Measurements from ENCODE around the gene ZC3H4.

The ZC3H4 gene

GRCh38 chr19:47023448-47023794 lies 90.2 kb downstream of the ZC3H4 start:
- H4K20me1 ChIP-seq = peaks cover 0 to 51% (median 29%) of the 10 kb centered on the region in 11 experiments; a peak in 14 of 22 replicates
- no peaks in the 10 kb centered on the region for H3K9me3 ChIP-seq (replicated peaks in 1 of 11)
- H3K4me1 ChIP-seq = peaks cover 16 to 33% (median 23%) of the 10 kb centered on the region in 10 experiments; a peak in 19 of 20 replicates
- H3K9ac ChIP-seq = no peak overlapping the region
- no peak overlapping the region; a peak in 1 of 20 replicates for H3K4me3 ChIP-seq
- no peak for TF ChIP-seq Cebpa-rat (IDR thresholded peaks at IDR 0.05)
- H3K27me3 ChIP-seq = peaks cover 96 to 100% (median 100%) of the 10 kb centered on the region in 11 experiments
- peak overlapping the region in 3 of 11 experiments; percentile 1 to 37 (median 29); a peak in 1 of 22 replicates for H3K4me2 ChIP-seq
- no peak overlapping the region for H3K27ac ChIP-seq
- no peaks in the 10 kb centered on the region for H3K36me3 ChIP-seq

DNA sequence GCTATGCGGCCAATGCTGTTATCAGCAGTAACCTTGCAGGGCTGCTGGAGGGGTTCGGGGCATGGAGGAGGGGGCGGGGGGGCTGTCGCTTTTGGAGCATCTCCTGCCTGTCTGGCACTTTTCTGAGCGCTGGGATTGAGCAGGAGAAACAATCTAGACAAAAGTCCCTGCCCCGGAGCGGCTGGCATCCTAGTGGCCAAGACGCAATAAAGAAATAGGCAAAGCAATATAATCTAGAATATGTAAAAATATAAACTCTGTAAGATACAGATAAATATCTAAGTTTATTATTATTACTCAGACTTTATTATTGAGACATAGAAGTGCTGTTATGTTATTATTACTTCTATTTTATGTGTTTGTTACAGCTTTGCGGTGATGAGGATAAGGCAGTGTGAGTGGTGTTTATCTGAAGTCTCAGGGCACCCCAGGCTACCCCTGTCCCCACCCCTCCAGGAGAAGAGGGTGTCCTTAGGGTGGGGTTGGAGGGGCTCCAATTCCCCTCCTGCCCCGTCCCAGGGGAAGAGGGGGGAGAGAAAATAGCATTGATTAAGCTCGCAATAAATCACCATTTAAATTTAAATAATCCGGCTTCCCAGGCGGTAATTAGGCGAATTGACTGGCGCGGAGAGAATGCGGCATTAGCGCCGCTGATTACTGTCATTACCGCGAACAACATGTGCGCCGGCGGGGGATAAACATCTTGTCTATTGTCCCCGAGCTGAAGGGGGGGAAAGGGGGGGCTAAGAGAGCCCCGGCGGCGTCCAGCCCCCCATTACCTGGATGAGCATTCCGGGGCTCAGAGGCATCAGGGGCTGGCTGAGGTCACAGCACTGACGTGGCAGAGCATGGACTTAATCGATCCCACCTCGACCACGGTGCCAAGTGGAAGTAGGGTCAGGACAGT lies 90.8 kb downstream of the ZC3H4 start:
- H3K9me3 ChIP-seq (replicated peaks in 1 of 11) = no peaks in the 10 kb centered on the region
- H3K36me3 ChIP-seq = no peaks in the 10 kb centered on the region
- no peak for TF ChIP-seq Cebpa-rat (IDR thresholded peaks at IDR 0.05)
- H3K27me3 ChIP-seq = peaks cover 93 to 100% (median 99%) of the 10 kb centered on the region in 11 experiments
- H3K9ac ChIP-seq = 0 out of 22 replicates have a peak overlapping the region, but pooled peaks of 1 of the 11 experiments have one; percentile 1
- peaks cover 0 to 51% (median 29%) of the 10 kb centered on the region in 11 experiments; a peak in 14 of 22 replicates for H4K20me1 ChIP-seq
- peak overlapping the region in 3 of 11 experiments; percentile 1 to 37 (median 29); a peak in 2 of 22 replicates for H3K4me2 ChIP-seq
- peaks cover 16 to 33% (median 23%) of the 10 kb centered on the region in 10 experiments; a peak in 19 of 20 replicates for H3K4me1 ChIP-seq
- H3K4me3 ChIP-seq = no peak overlapping the region; a peak in 1 of 20 replicates
- H3K27ac ChIP-seq = no peak overlapping the region

DNA sequence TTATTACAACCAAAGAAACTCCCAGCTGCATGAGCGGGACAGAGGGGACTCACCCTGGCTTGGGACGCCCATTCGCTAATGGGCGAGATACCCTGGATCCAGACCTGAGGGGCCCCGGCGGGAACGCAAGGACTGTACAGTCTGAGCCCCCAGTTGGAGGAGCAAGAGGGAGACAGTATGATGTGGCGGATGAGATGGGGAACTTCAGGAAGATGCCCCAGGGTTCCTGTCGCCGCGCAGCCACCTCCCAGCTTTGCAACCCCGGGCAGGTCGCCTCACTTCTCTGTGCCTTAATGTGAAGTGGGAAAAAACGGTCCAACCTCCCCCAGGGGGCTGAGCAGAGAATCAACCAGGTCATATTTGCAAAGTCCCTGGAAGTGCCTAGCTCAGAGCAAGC lies 91.4 kb downstream of the ZC3H4 start:
- TF ChIP-seq Cebpa-rat (IDR thresholded peaks at IDR 0.05) = no peak
- peaks cover 90 to 97% (median 93%) of the 10 kb centered on the region in 11 experiments for H3K27me3 ChIP-seq
- H3K36me3 ChIP-seq = no peaks in the 10 kb centered on the region
- H3K27ac ChIP-seq = no peak overlapping the region
- H3K4me2 ChIP-seq = no peak overlapping the region
- no peak overlapping the region for H3K9ac ChIP-seq
- no peaks in the 10 kb centered on the region for H3K9me3 ChIP-seq (replicated peaks in 1 of 11)
- H3K4me3 ChIP-seq = no peak overlapping the region
- H4K20me1 ChIP-seq = peaks cover 0 to 51% (median 29%) of the 10 kb centered on the region in 11 experiments; a peak in 14 of 22 replicates
- peaks cover 16 to 33% (median 23%) of the 10 kb centered on the region in 10 experiments; a peak in 19 of 20 replicates for H3K4me1 ChIP-seq

GRCh38 chr19:47021536-47022139 lies 91.9 kb downstream of the ZC3H4 start:
- peaks cover 0 to 51% (median 29%) of the 10 kb centered on the region in 11 experiments; a peak in 14 of 22 replicates for H4K20me1 ChIP-seq
- peaks cover 85 to 92% (median 88%) of the 10 kb centered on the region in 11 experiments for H3K27me3 ChIP-seq
- no peaks in the 10 kb centered on the region for H3K9me3 ChIP-seq (replicated peaks in 1 of 11)
- peak overlapping the region; percentile 83 to 97 (median 89); a peak in 20 of 22 replicates for H3K4me2 ChIP-seq
- no peak overlapping the region for H3K9ac ChIP-seq
- no peak for TF ChIP-seq Cebpa-rat (IDR thresholded peaks at IDR 0.05)
- no peak overlapping the region for H3K27ac ChIP-seq
- peak overlapping the region in 6 of 10 experiments; percentile 41 to 66 (median 55); a peak in 10 of 20 replicates for H3K4me3 ChIP-seq
- H3K36me3 ChIP-seq = no peaks in the 10 kb centered on the region
- peaks cover 16 to 33% (median 23%) of the 10 kb centered on the region in 10 experiments; a peak in 19 of 20 replicates for H3K4me1 ChIP-seq

- Histone ChIP-seq H3K4me2 (peak overlapping the region; percentile 83 to 97 (median 89)), H3K4me3 (peak overlapping the region; percentile 41 to 66 (median 54)), H3K4me1 (peaks cover 16 to 33% (median 23%) of the 10 kb centered on the region in 10 experiments; a peak in 19 of 20 replicates), H3K9ac (peak overlapping the region in 2 of 11 experiments; percentile 43 to 46; a peak in 2 of 22 replicates), H3K27me3 (peaks cover 79 to 86% (median 82%) of the 10 kb centered on the region in 11 experiments), H4K20me1 (peaks cover 0 to 51% (median 29%) of the 10 kb centered on the region in 11 experiments; a peak in 14 of 22 replicates), H3K36me3 (no peaks in the 10 kb centered on the region), H3K27ac (no peak overlapping the region), H3K9me3 (replicated peaks in 1 of 11) (no peaks in the 10 kb centered on the region)
- TF ChIP-seq Cebpa-rat (IDR thresholded peaks at IDR 0.05) = no peak
Observed at GRCh38 chr19:47020992-47021496, 92.5 kb downstream of the ZC3H4 start.

GRCh38 chr19:47020132-47020805 lies 93.3 kb downstream of the ZC3H4 start:
- Histone ChIP-seq H3K9ac (peak overlapping the region in 8 of 11 experiments; percentile 11 to 50 (median 39); a peak in 7 of 22 replicates), H3K27ac (no peak overlapping the region), H3K4me3 (peak overlapping the region; percentile 41 to 66 (median 54)), H4K20me1 (peaks cover 0 to 51% (median 29%) of the 10 kb centered on the region in 11 experiments; a peak in 14 of 22 replicates), H3K27me3 (peaks cover 71 to 78% (median 74%) of the 10 kb centered on the region in 11 experiments), H3K9me3 (replicated peaks in 1 of 11) (no peaks in the 10 kb centered on the region), H3K4me2 (peak overlapping the region; percentile 83 to 97 (median 89)), H3K4me1 (peaks cover 16 to 33% (median 23%) of the 10 kb centered on the region in 10 experiments; a peak in 19 of 20 replicates), H3K36me3 (no peaks in the 10 kb centered on the region)
- TF ChIP-seq Cebpa-rat (IDR thresholded peaks at IDR 0.05) = no peak

DNA sequence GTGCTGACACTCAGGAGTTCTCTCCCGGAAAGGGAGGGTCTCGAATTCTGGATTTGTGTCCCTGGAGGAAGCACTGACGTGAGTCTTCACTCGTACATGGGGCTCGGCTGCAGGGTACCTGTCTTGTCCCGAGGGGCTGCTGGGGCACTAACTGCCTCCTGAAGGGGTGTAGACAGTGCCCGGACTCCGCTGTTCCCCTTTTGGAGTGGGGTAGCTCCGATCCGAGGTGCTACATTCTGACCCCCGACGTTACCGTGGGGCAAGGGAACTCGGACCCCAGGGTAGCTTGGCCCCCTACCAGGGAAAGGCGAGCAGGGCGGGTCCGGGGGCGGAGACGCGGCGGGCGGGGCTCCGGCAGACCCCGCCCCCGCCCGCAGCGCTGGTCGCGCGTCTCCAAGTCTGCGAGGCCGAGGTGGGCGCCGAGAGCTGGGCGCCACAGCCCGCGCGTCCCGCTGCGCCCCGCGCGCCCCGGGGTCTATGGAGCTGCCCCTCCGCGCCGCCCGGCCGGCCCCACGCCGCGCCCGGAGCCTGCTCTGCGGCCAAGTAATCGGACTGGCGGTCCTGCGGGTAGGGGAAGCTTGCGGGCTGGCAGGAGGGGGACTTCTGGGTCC lies 94.0 kb downstream of the ZC3H4 start, which contains the start of gene NPAS1:
NPAS1 (plus strand) TSS at position 407 of the 611 bp plus-strand sequence. CDS start 1,211 bp downstream, outside the sequence.
- no peak for TF ChIP-seq Cebpa-rat (IDR thresholded peaks at IDR 0.05)
- peaks cover 16 to 33% (median 23%) of the 10 kb centered on the region in 10 experiments; a peak in 19 of 20 replicates for H3K4me1 ChIP-seq
- no peak within 1 kb of the TSS for H3K27ac ChIP-seq
- peak within 1 kb of the TSS; percentile 41 to 66 (median 54) for H3K4me3 ChIP-seq
- peak within 1 kb of the TSS; percentile 83 to 97 (median 89) for H3K4me2 ChIP-seq
- H4K20me1 ChIP-seq = peaks cover 0 to 51% (median 29%) of the 10 kb centered on the region in 11 experiments; a peak in 14 of 22 replicates
- H3K27me3 ChIP-seq = peaks cover 65 to 71% (median 67%) of the 10 kb centered on the region in 11 experiments
- peak within 1 kb of the TSS in 8 of 11 experiments; percentile 11 to 50 (median 39); a peak in 8 of 22 replicates for H3K9ac ChIP-seq
- H3K36me3 ChIP-seq = no peaks in the 10 kb centered on the region
- no peaks in the 10 kb centered on the region for H3K9me3 ChIP-seq (replicated peaks in 1 of 11)

Measured in BLaER1 treated with 17β-estradiol and CSF1 and Interleukin-3, amounts not matched to agents 10 nM and 100 nM (cell line).